PC-3 (cell line): ENCODE results near the gene PTPRE. TPM values are rescaled to one million over a fixed set of nuclear protein-coding genes. Genes with fewer than 3 reads are reported as not detected.

ENCODE experiments used
- ATAC-seq: fragments of 200-7000 bp; cut with Tn5 transposase; 2 replicates; pipeline ENCODE4 v1.9.1; 2020; ENCODE audit warnings: mild to moderate bottlenecking, moderate library complexity
- BruUV-seq: library from RNA; stranded (reverse); fragments of 400-500 nt; replicated peaks from 2 replicates; lab custom pipeline; 2021; lab: Mats Ljungman, UMichigan
- CTCF ChIA-PET: fragments of 300-600 bp; sonication (Branson Sonifier 250); formaldehyde crosslinking; loops from one replicate; lab custom pipeline; 2022; ENCODE audit warnings: antibody characterized with exemption; lab: Charles Lee
- POLR2A ChIA-PET: fragments of 300-600 bp; sonication (Branson Sonifier 250); formaldehyde crosslinking; loops from one replicate; lab custom pipeline; 2022; ENCODE audit warnings: antibody characterized with exemption; ENCODE audit not compliant: unreplicated experiment; lab: Charles Lee
- DNase-seq: peaks from one replicate; pipeline ENCODE4 v3.0.0-alpha.2; 2015
- H2AFZ ChIP-seq: fragments of 300-600 bp; sonication (generic); 2 replicates; pipeline ENCODE4 v1.6.0; 2016; ENCODE audit warnings: antibody characterized with exemption, low read length
- H3F3A ChIP-seq: fragments of 300-600 bp; sonication (generic); one replicate; pipeline ENCODE4 v1.6.0; 2017; ENCODE audit warnings: antibody characterized with exemption, low read length, control low read depth, mild to moderate bottlenecking; ENCODE audit not compliant: unreplicated experiment
- H3K27ac ChIP-seq: fragments of 300-600 bp; sonication (generic); 2 replicates; pipeline ENCODE4 v1.5.1; 2016; ENCODE audit warnings: mild to moderate bottlenecking, low read length
- H3K27me3 ChIP-seq: fragments of 300-600 bp; sonication (generic); 2 replicates; pipeline ENCODE4 v1.6.1; 2016; ENCODE audit warnings: low read length, mixed read lengths
- H3K36me3 ChIP-seq: fragments of 300-600 bp; sonication (generic); 2 replicates; pipeline ENCODE4 v1.6.1; 2016; ENCODE audit warnings: low read depth, mixed run types, low read length, mixed read lengths
- H3K4me1 ChIP-seq: fragments of 300-600 bp; sonication (generic); 2 replicates; pipeline ENCODE4 v1.5.1; 2016; ENCODE audit warnings: low read length; ENCODE audit not compliant: insufficient read depth
- H3K4me2 ChIP-seq: fragments of 300-600 bp; sonication (generic); 2 replicates; pipeline ENCODE4 v1.6.0; 2016; ENCODE audit warnings: low read length
- H3K4me3 ChIP-seq: fragments of 300-600 bp; sonication (generic); 2 replicates; pipeline ENCODE4 v1.5.1; 2016; ENCODE audit warnings: mild to moderate bottlenecking, low read length, mixed read lengths
- H3K79me2 ChIP-seq: fragments of 300-600 bp; sonication (generic); 2 replicates; pipeline ENCODE4 v1.6.1; 2017; ENCODE audit warnings: low read length, mixed read lengths
- H3K9ac ChIP-seq: fragments of 300-600 bp; sonication (generic); 2 replicates; pipeline ENCODE4 v1.6.0; 2016; ENCODE audit warnings: mild to moderate bottlenecking, low read length
- H3K9me2 ChIP-seq: fragments of 300-600 bp; sonication (generic); replicated peaks from 2 replicates; pipeline ENCODE4 v1.6.1; 2016; ENCODE audit warnings: mixed run types, low read length, mixed read lengths
- H3K9me3 ChIP-seq: fragments of 300-600 bp; sonication (generic); 2 replicates; pipeline ENCODE4 v1.6.1; 2016; ENCODE audit warnings: low read length, mixed read lengths
- H4K20me1 ChIP-seq: fragments of 300-600 bp; sonication (generic); 2 replicates; pipeline ENCODE4 v1.6.1; 2016; ENCODE audit warnings: low read length, mixed read lengths
- CTCF ChIP-seq: fragments of 300-600 bp; sonication (generic); conservative IDR thresholded peaks from 2 replicates; pipeline ENCODE4 v1.5.1; 2017; ENCODE audit warnings: antibody characterized with exemption, low read depth, mild to moderate bottlenecking, low read length
- EZH2 ChIP-seq: fragments of 300-600 bp; sonication (generic); IDR thresholded peaks from one replicate; pipeline ENCODE4 v1.6.1; 2017; ENCODE audit warnings: antibody characterized with exemption, mild to moderate bottlenecking, low read length; ENCODE audit not compliant: unreplicated experiment
- EZH2phosphoT487 ChIP-seq: fragments of 300-600 bp; sonication (generic); IDR thresholded peaks from 2 replicates; pipeline ENCODE4 v1.6.1; 2018; ENCODE audit warnings: mild to moderate bottlenecking, antibody characterized with exemption, low read length, borderline replicate concordance
- intact Hi-C: fragments of 100-400 bp; cut with micrococcal nuclease; formaldehyde crosslinking; loops from 2 replicates; pipeline ENCODE4 v1.9.0; 2023
- total RNA-seq: library from RNA; depleted of rRNA; stranded (reverse); fragments of >200 nt; gene quantifications from 2 replicates; pipeline ENCODE4 v1.2.3, GENCODE V29; 2014

Gene PTPRE
- total RNA-seq, 1 experiment from 2014 or later = 3.1 TPM

- Histone ChIP-seq H3K79me2 (no peaks in the 10 kb centered on the region), H3K9me3 (no peaks in the 10 kb centered on the region), H3K27me3 (no peaks in the 10 kb centered on the region; the same call in 1 of the 2 replicates), H3K9ac (no peak overlapping the region), H3K4me2 (no peak overlapping the region), H3K4me1 (no peaks in the 10 kb centered on the region), H3K36me3 (no peaks in the 10 kb centered on the region), H3K9me2 (no peaks in the 10 kb centered on the region), H3K27ac (no peak overlapping the region), H4K20me1 (no peaks in the 10 kb centered on the region), H3F3A (no peaks in the 10 kb centered on the region), H2AFZ (no peak overlapping the region), H3K4me3 (no peak overlapping the region)
- POLR2A ChIA-PET = no interaction called here
- TF ChIP-seq EZH2phosphoT487 = no peak
- no peak for TF ChIP-seq CTCF
- no peak for TF ChIP-seq EZH2
- no TSS peak for BruUV-seq
- intact Hi-C loops = no loop called here
- CTCF ChIA-PET = no interaction called here
- no peak for DNase-seq
- ATAC-seq = no peak
Measured at GRCh38 chr10:127964621-127965020, 57.7 kb downstream of the PTPRE start.

- no peak overlapping the region for H2AFZ ChIP-seq
- H3K4me1 ChIP-seq = no peaks in the 10 kb centered on the region
- H3F3A ChIP-seq = no peaks in the 10 kb centered on the region
- H3K27ac ChIP-seq = no peak overlapping the region
- H3K27me3 ChIP-seq = no peaks in the 10 kb centered on the region; the same call in 1 of the 2 replicates
- H4K20me1 ChIP-seq = no peaks in the 10 kb centered on the region
- H3K9ac ChIP-seq = no peak overlapping the region
- no peaks in the 10 kb centered on the region for H3K9me2 ChIP-seq
- H3K9me3 ChIP-seq = no peaks in the 10 kb centered on the region
- no peak for TF ChIP-seq EZH2
- TF ChIP-seq CTCF = no peak
- no peak for TF ChIP-seq EZH2phosphoT487
- intact Hi-C loops = no loop called here
- POLR2A ChIA-PET = no interaction called here
- BruUV-seq = no TSS peak
- no peaks in the 10 kb centered on the region for H3K36me3 ChIP-seq
- CTCF ChIA-PET = no interaction called here
- no peak overlapping the region for H3K4me3 ChIP-seq
- H3K4me2 ChIP-seq = no peak overlapping the region
- DNase-seq (no peak), ATAC-seq (no peak)
- H3K79me2 ChIP-seq = no peaks in the 10 kb centered on the region
Measured at GRCh38 chr10:127966875-127967274, 60.0 kb downstream of the PTPRE start.

GRCh38 chr10:127968027-127968441 lies 61.1 kb downstream of the PTPRE start:
- H3K9me2 ChIP-seq = no peaks in the 10 kb centered on the region
- H4K20me1 ChIP-seq = no peaks in the 10 kb centered on the region
- no peaks in the 10 kb centered on the region for H3K4me1 ChIP-seq
- no peaks in the 10 kb centered on the region; the same call in 1 of the 2 replicates for H3K27me3 ChIP-seq
- no peak overlapping the region for H2AFZ ChIP-seq
- no peaks in the 10 kb centered on the region for H3K79me2 ChIP-seq
- no peak overlapping the region for H3K4me3 ChIP-seq
- ChIA-PET POLR2A (no interaction called here), CTCF (no interaction called here)
- intact Hi-C loops = no loop called here
- H3K36me3 ChIP-seq = no peaks in the 10 kb centered on the region
- no TSS peak for BruUV-seq
- H3K9ac ChIP-seq = no peak overlapping the region
- H3K27ac ChIP-seq = no peak overlapping the region
- H3F3A ChIP-seq = no peaks in the 10 kb centered on the region
- no peak for ATAC-seq
- TF ChIP-seq EZH2phosphoT487 (no peak), CTCF (no peak), EZH2 (no peak)
- H3K4me2 ChIP-seq = no peak overlapping the region
- no peaks in the 10 kb centered on the region for H3K9me3 ChIP-seq
- no peak for DNase-seq
